C1 segment of cervical spinal cord (tissue), 14 donors: ENCODE data around the gene TEKTIP1.

ENCODE experiments used
- DNase-seq, 14 donors: peaks; one replicate each; lab custom pipeline; 2025; lab: John Stamatoyannopoulos, UW

Gene TEKTIP1

DNA sequence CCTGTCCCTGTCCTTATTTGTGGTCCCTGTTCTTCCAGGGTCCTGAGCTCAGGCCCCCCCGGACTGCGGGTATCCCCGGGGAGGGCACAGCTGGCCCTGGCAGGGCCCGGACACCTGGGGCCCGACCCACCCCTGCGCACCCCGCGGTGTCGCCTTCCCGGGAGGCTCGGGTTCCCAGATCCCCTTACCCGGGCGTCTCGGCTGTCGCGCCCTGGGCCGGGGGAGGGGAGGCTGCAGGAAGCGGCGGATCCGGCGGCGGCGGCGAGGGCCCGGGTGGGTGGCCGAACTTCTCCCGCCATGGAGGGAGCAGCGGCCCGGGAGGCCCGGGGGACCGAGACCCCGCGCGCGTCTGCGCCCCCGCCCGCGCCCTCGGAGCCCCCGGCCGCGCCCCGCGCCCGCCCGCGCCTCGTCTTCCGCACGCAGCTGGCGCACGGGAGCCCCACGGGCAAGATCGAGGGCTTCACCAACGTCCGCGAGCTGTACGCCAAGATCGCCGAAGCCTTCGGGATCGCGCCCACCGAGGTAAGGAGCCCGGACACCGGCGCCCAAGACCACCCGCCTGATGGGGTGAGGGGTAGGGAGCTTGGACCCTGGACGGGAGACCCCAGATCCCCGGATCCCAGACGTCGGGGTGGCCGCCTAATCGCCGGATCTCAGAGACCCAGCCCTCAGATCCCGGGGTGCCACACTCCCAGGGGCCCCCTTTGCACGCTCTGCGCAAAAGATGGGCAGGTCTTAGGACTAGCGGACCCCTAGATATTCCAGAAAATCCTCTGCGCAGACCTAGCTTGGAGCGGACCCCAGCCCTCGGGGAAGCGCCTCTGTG, 46.5 kb downstream of the TEKTIP1 start, which contains the start of gene GIPC3:
Gene GIPC3 (plus strand): TSS at position 178 of the 826 bp plus-strand sequence. CDS start 120 bp downstream, at position 298.
- no peak for DNase-seq

DNA sequence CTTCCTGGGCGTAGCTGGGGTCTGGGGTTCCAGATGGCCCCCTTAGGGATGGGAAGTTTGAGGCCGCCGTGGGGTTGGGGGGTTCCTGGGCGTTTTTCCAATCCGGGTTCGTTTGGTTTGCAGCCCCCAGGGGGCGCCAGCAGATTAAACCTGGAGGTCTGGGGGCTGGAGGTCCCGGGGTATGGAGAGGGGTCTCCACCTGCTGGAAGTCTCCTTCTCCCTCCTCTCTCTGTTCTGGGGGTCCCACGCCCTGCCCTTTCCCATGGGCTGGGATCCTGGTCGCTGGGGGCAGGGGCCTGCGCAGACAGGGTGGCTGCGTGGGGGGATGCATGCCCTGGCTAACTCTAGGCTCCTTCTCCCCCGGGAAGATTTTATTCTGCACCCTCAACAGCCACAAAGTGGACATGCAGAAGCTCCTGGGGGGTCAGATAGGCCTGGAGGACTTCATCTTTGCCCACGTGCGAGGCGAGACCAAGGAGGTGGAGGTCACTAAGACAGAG, 47.2 kb downstream of the TEKTIP1 start:
- no peak for DNase-seq

DNA sequence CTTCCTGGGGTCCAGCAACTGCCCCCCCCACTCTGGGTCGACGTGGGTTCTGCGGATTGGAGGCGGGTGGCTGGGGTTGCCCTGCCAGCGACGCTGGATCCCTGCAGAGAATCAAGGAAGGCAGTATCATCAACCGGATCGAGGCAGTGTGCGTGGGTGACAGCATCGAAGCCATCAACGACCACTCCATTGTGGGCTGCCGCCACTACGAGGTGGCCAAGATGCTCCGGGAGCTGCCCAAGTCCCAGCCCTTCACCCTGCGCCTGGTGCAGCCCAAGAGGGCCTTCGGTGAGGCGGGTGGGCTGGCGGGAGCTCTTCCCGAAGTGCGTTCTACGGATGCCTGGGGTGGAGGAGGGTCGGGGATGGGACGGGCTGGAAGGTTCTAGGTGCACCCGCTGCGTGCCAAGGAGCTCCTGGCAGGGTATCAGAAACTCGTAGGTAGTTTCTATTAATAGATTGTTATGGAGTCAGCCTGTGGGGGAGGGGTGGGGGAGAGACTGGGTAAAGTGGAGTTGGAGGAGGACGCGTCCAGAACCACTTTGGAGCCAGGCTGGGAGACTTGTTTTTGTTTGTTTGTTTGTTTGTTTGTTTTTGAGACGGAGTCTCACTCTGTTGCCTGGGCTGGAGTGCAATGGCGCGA, 47.9 kb downstream of the TEKTIP1 start:
- DNase-seq, result no peak

DNA sequence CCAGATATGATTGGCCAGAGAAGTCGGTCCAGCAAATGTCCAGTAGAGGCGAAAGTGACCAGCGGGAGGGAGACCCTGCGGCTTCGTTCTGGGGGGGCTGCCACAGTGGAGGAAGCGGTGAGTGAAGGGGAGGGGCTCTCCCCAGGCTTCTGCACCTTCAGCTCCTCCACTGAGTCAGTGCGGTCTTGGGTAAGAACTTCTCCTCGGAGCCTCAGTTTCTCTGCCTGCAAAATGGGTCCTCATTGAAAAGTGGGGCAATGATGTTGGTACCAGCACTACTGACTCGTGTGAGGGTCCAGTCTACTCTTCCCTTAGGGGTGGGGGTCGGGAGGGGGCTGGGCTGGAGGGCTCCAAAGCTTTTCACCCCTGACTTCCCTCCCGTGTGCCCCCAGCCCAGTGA, 50.5 kb downstream of the TEKTIP1 start:
- no peak for DNase-seq

DNA sequence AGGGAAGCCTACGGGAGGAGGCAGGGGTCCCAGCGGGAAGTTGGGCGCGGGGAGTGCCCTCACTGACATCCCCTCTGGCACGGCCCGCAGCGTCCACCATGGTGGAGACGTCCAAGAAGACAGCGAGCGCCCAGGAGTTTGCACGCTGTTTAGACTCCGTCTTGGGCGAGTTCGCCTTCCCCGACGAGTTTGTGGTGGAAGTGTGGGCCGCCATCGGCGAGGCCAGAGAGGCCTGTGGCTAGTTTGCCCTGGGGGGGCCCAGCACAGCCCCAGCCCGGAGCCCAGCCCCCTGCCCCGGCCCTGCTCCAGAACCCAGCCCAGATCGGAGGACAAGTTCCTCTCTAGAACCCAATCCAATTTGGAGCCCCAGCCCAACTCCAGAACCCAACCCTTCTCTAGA, 51.0 kb downstream of the TEKTIP1 start:
- DNase-seq, result no peak

DNA sequence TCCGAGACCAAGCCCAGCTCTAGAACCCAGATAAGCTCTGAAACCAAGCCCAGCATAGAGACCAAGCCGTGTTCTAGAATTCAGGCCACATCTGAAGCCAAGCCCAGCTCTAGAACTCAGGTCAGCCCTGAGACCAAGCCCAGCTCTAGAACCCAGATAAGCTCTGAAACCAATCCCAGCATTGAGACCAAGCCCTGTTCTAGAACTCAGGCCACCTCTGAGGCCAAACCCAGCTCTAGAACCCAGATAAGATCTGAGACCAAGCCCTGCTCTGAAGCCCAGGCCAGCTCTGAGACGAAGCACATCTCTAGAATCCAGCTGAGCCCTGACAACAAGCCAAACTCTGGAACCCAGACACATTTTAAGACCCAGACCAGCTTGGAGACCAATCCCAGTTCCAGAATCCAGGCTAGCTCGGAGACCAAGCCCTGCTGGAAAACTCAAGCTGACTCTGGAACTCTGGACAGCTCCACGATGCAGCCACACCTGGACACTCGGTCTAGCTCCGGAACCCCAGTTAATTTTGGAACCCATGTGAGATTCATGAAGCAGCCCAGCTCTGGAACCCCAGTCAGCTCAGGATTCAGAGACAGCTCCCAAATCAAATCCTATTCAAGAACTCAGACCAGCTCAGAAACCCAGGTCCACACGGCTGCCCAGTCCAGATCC, 52.2 kb downstream of the TEKTIP1 start:
- DNase-seq, result no peak

DNA sequence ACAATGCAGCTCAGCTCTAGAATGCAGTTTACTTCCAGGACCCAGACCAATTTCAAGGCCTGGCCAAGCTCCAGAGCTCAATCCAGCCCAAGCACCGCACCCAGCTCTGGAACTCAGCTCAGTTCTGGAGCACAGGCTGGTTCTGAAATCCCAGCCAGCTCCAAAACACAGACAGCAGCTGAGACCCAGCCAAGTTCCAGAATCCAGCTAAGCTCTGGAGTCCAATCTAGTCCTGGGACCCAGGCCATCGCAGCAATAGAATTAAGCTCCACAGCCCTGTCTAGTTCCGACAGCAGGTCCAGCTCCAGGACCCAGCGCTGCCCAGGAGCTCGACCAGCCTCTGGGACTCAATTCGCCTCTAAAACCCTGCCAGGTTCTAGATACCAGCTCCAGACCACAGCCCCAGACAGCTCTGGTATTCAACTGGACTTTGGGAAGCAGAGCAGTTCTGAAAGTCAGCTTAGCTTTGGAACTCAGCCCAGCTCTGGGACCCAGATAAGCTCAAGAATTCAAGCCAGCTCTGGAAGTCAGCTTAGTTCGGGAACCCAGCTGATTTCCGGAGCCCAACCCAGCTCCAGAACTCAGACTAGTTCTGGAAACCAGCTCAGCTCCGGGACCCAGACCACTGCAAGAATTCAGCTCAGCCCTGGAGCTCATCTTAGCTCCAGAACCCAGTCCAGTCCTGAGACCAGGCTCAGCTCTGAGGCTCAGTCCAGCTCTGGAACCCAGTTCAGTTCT, 53.1 kb downstream of the TEKTIP1 start:
- DNase-seq, result no peak

DNA sequence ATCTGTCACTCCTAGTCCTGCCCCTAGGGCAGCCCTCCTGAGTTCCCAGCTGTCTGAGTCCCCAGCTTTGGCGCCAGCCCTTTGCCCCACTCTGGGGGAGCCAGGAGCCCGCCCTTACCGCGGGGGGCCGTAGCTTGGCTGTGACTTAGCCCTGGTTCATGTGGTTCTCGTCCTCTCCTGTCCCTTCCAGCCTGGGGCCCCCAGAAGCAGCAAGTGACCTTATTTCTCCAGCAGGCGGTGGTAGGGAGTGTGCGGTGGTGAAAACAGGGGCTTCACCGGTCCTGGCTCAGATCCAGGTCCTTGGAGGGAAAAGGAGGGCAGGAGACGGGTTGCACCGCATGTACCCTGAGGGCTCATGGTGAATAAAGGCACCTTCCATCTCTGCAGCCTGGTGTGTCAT, 54.2 kb downstream of the TEKTIP1 start:
- no peak for DNase-seq
